PC-9 (cell line): ENCODE measurements around the gene PICK1. TPM values are rescaled to one million over a fixed set of nuclear protein-coding genes. Genes with fewer than 3 reads are reported as not detected.

Source experiments
- BruUV-seq: library from RNA; stranded (reverse); fragments of 400-500 nt; replicated peaks from 2 replicates; lab custom pipeline; 2021; lab: Mats Ljungman, UMichigan
- CTCF ChIA-PET: fragments of 300-600 bp; sonication (Branson Sonifier 250); formaldehyde crosslinking; loops from one replicate; lab custom pipeline; 2022; ENCODE audit warnings: antibody characterized with exemption; lab: Charles Lee
- POLR2A ChIA-PET: fragments of 300-600 bp; sonication (Branson Sonifier 250); formaldehyde crosslinking; loops from one replicate; lab custom pipeline; 2022; ENCODE audit warnings: antibody characterized with exemption; ENCODE audit not compliant: unreplicated experiment; lab: Charles Lee
- DNase-seq, 2 experiments: peaks; one replicate each; pipeline versions ENCODE4 v3.0.0 to v3.0.0-alpha.2; 2015 to 2022; ENCODE audit warnings: mixed read lengths in 1 of 2
- H2AFZ ChIP-seq: fragments of 200-600 bp; sonication (generic); 2 replicates; pipeline ENCODE4 v1.8.1; 2017; ENCODE audit warnings: antibody characterized with exemption
- H3F3A ChIP-seq: fragments of 200-600 bp; sonication (generic); 2 replicates; pipeline ENCODE4 v1.8.1; 2017; ENCODE audit warnings: antibody characterized with exemption, mild to moderate bottlenecking, low read depth; ENCODE audit not compliant: insufficient read depth
- H3K27ac ChIP-seq: fragments of 200-600 bp; sonication (generic); 2 replicates; pipeline ENCODE4 v1.6.1; 2016; ENCODE audit warnings: mixed run types
- H3K27me3 ChIP-seq: fragments of 200-600 bp; sonication (generic); 2 replicates; pipeline ENCODE4 v1.6.1; 2016; ENCODE audit warnings: low read depth, mixed run types; ENCODE audit not compliant: insufficient read depth
- H3K36me3 ChIP-seq: fragments of 200-600 bp; sonication (generic); 2 replicates; pipeline ENCODE4 v1.6.1; 2016; ENCODE audit warnings: low read depth, mixed run types
- H3K4me1 ChIP-seq: fragments of 200-600 bp; sonication (generic); replicated peaks from 2 replicates; pipeline ENCODE4 v1.6.1; 2016; ENCODE audit warnings: mixed run types; ENCODE audit not compliant: insufficient read depth
- H3K4me2 ChIP-seq: fragments of 200-600 bp; sonication (generic); 2 replicates; pipeline ENCODE4 v1.6.1; 2017; ENCODE audit warnings: mixed run types
- H3K4me3 ChIP-seq: fragments of 200-600 bp; sonication (generic); 2 replicates; pipeline ENCODE4 v1.6.1; 2016; ENCODE audit warnings: mixed run types
- H3K79me2 ChIP-seq: fragments of 200-600 bp; sonication (generic); 2 replicates; pipeline ENCODE4 v1.6.1; 2017; ENCODE audit warnings: low read depth, mixed run types
- H3K9me2 ChIP-seq: fragments of 200-600 bp; sonication (generic); 2 replicates; pipeline ENCODE4 v1.8.1; 2017; ENCODE audit warnings: mild to moderate bottlenecking; ENCODE audit not compliant: insufficient read depth
- H3K9me3 ChIP-seq: fragments of 200-600 bp; sonication (generic); 2 replicates; pipeline ENCODE4 v1.8.1; 2016; ENCODE audit warnings: low read depth; ENCODE audit not compliant: insufficient read depth
- H4K20me1 ChIP-seq: fragments of 200-600 bp; sonication (generic); 2 replicates; pipeline ENCODE4 v1.8.1; 2017; ENCODE audit not compliant: insufficient read depth
- EZH2 ChIP-seq: fragments of 200-600 bp; sonication (generic); IDR thresholded peaks from 2 replicates; pipeline ENCODE4 v1.8.0; 2017; ENCODE audit warnings: antibody characterized with exemption, low read depth
- intact Hi-C: fragments of 100-400 bp; cut with micrococcal nuclease; formaldehyde crosslinking; loops from one replicate; pipeline ENCODE4 v1.10.0; 2022; ENCODE audit not compliant: unreplicated experiment
- total RNA-seq: library from RNA; stranded (reverse); gene quantifications from 2 replicates; pipeline ENCODE4 v1.2.3, GENCODE V29; 2021
- TF ChIP-seq, protein P1 (sequence below): fragments of 200-600 bp; sonication (generic); conservative IDR thresholded peaks from 2 replicates; pipeline ENCODE4 v1.6.1; 2017; ENCODE audit warnings: mixed run types, antibody characterized with exemption, mild to moderate bottlenecking, moderate library complexity

PICK1 gene
- total RNA-seq, 1 experiment from 2014 or later = 55.9 TPM

DNA sequence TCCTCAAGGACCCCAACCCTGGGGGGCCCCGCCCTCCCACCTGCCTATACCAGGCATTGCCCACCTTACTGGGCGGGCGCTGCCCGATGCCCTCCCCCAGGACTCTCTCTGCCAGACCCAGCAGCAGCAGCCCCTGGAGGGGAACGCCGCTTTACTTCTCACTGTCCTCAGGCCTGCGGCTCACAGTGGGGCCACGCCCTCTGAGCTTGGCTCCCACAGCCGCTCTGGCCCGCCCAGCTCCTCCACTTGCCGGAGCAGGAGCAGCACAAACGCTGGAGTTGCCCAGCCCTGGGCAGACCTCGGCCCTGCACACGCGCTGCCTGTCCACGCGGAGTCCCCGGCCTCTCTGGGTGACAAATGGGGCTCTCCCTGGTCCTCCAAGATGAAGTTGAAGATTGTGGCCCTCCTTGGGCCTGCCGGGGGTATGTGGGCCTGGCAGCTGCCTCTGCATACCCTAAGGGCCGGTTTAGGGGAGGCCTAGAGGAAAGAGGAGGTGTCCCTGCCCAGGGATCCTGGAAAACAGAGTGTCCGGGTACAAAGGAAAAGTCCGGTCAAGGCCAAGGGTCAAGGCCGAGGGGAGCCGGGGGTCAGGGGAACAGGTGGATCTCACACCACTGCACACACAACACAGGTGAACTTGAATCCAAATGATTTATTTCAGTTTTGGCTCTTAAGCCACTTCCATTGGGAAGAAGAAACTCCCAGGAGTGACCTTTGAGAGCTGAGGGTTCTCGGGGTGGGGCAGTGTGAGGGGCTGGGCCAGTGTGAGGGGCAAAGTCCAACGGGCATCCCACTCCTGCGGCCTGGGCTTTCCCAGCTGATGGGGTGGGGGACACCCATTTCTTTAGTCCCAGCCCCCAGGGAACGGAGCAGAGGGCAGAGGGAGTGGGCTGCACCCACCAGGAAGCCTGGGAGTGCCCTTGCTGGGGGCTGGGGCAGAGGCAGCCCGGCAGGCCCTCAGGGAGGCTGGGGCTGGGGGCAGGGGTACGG lies 54.0 kb downstream of the PICK1 start:
- Histone ChIP-seq H3F3A (peaks cover 13% of the 10 kb centered on the region), H3K27me3 (no peaks in the 10 kb centered on the region), H3K36me3 (no peaks in the 10 kb centered on the region), H3K9me2 (no peaks in the 10 kb centered on the region), H3K4me3 (no peak overlapping the region), H2AFZ (no peak overlapping the region), H3K9me3 (no peaks in the 10 kb centered on the region), H3K27ac (peak overlapping the region; percentile 7; the same call in 1 of the 2 replicates), H3K4me2 (peak overlapping the region; percentile 47), H3K79me2 (no peaks in the 10 kb centered on the region), H3K4me1 (peaks cover 14% of the 10 kb centered on the region), H4K20me1 (no peaks in the 10 kb centered on the region)
- TSS peak; percentile 50 for BruUV-seq
- TF ChIP-seq, protein P1, sequence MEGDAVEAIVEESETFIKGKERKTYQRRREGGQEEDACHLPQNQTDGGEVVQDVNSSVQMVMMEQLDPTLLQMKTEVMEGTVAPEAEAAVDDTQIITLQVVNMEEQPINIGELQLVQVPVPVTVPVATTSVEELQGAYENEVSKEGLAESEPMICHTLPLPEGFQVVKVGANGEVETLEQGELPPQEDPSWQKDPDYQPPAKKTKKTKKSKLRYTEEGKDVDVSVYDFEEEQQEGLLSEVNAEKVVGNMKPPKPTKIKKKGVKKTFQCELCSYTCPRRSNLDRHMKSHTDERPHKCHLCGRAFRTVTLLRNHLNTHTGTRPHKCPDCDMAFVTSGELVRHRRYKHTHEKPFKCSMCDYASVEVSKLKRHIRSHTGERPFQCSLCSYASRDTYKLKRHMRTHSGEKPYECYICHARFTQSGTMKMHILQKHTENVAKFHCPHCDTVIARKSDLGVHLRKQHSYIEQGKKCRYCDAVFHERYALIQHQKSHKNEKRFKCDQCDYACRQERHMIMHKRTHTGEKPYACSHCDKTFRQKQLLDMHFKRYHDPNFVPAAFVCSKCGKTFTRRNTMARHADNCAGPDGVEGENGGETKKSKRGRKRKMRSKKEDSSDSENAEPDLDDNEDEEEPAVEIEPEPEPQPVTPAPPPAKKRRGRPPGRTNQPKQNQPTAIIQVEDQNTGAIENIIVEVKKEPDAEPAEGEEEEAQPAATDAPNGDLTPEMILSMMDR = no peak
- TF ChIP-seq EZH2 = no peak
- intact Hi-C loops = loop anchor here (2.0 to 5.0 kb wide), 4 partner anchors 32 to 186 kb away; partner anchors contain the start of gene PLA2G6
- peak in 1 of 2 experiments; percentile 84 for DNase-seq
- CTCF ChIA-PET = interaction anchor here (0.6 to 0.7 kb wide), 2 partner anchors 24 to 79 kb away, joined by 4 read pairs; no protein-coding TSS in a partner anchor
- POLR2A ChIA-PET = interaction anchor here (0.7 to 0.8 kb wide), 3 partner anchors 157 to 1130 kb away, joined by 3 to 4 read pairs (median 3); partner anchors contain the start of gene POLR2F

DNA sequence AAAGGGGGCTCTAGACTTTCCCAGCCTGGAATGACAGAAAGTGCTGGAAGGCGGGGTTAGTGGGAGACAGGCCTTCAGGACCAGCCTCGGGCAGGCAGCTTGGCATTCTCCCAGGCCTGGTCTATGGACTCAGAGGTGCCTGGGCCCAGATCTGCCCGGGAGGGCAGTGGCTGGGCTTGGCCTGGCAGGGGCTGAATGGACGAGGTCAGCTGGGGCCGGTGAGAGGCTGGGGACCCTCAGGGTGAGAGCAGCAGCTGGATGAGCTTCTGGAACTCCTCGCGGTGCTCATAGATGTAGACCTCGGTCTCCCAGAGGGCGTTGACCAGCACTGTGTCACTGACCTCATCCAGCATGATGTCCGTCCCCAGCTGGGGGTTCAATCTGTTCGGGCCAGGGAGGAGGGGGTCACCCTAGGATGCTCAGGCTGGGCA lies 54.7 kb downstream of the PICK1 start:
- CTCF ChIA-PET = no interaction called here
- H3K9me3 ChIP-seq = no peaks in the 10 kb centered on the region
- no peaks in the 10 kb centered on the region for H3K36me3 ChIP-seq
- no peak overlapping the region for H2AFZ ChIP-seq
- POLR2A ChIA-PET = no interaction called here
- no peaks in the 10 kb centered on the region for H3K9me2 ChIP-seq
- no peak overlapping the region for H3K4me2 ChIP-seq
- TF ChIP-seq, protein P1 = no peak
- no peak for TF ChIP-seq EZH2
- H3K4me3 ChIP-seq = no peak overlapping the region
- no peak for DNase-seq
- intact Hi-C loops = loop anchor here (2.0 to 5.0 kb wide), 4 partner anchors 31 to 185 kb away; partner anchors contain the start of gene PLA2G6
- no peak overlapping the region for H3K27ac ChIP-seq
- H4K20me1 ChIP-seq = no peaks in the 10 kb centered on the region
- BruUV-seq = no TSS peak
- no peaks in the 10 kb centered on the region for H3K79me2 ChIP-seq
- H3K4me1 ChIP-seq = peaks cover 14% of the 10 kb centered on the region
- peaks cover 13% of the 10 kb centered on the region for H3F3A ChIP-seq
- H3K27me3 ChIP-seq = no peaks in the 10 kb centered on the region

DNA sequence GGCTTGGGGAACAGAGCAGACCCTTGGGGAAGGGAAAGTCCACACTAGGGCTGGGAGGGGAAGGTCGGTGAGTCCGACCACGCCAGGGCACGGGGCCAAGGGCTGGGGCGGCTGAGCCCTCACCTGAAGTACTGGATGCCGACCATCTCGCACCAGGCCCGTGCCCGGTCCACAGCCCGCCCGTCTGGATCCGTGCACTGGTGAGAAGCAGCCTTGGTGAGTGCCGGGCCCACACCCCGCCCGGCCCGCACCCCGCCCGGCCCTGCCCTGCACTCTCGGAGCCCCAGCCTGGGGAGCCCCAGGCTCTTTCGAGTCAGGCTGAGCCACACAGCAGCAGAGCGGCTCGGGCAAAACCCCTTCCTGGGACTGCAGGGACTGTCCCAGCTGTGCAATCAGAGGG lies 55.2 kb downstream of the PICK1 start:
- BruUV-seq = no TSS peak
- Histone ChIP-seq H3K4me2 (no peak overlapping the region), H2AFZ (no peak overlapping the region), H3K9me3 (no peaks in the 10 kb centered on the region), H3K36me3 (no peaks in the 10 kb centered on the region), H3K27me3 (no peaks in the 10 kb centered on the region), H3K27ac (no peak overlapping the region), H3K79me2 (no peaks in the 10 kb centered on the region), H3K9me2 (no peaks in the 10 kb centered on the region), H3K4me3 (no peak overlapping the region), H3K4me1 (peaks cover 14% of the 10 kb centered on the region), H3F3A (peaks cover 13% of the 10 kb centered on the region), H4K20me1 (no peaks in the 10 kb centered on the region)
- TF ChIP-seq, protein P1 = no peak
- TF ChIP-seq EZH2 = no peak
- DNase-seq = no peak
- ChIA-PET POLR2A (no interaction called here), CTCF (no interaction called here)
- intact Hi-C loops = loop anchor here (5.0 kb wide), 3 partner anchors 70 to 185 kb away; partner anchors contain the start of gene PLA2G6
